Progenitor cell of endocrine pancreas (in vitro differentiated cells): ENCODE results near the gene FH. TPM values are rescaled to one million over a fixed set of nuclear protein-coding genes. Genes with fewer than 3 reads are reported as not detected.

Experiments used
- DNase-seq: peaks from one replicate; pipeline ENCODE4 v3.0.0; 2021; ENCODE audit warnings: low spot score; ENCODE audit not compliant: unreplicated experiment
- H3K27ac Mint-ChIP-seq: 2 replicates; pipeline ENCODE4 v1.8.0; 2021; ENCODE audit warnings: mild to moderate bottlenecking, moderate library complexity, mixed read lengths
- H3K27me3 Mint-ChIP-seq: 2 replicates; pipeline ENCODE4 v1.8.0; 2021; ENCODE audit warnings: mixed read lengths
- H3K36me3 Mint-ChIP-seq: 2 replicates; pipeline ENCODE4 v1.8.0; 2022; ENCODE audit warnings: mixed read lengths; ENCODE audit not compliant: insufficient read depth
- H3K4me1 Mint-ChIP-seq: 2 replicates; pipeline ENCODE4 v1.8.0; 2021; ENCODE audit warnings: low read depth, mixed read lengths
- H3K4me3 Mint-ChIP-seq: 2 replicates; pipeline ENCODE4 v1.8.0; 2021; ENCODE audit warnings: low read depth, mild to moderate bottlenecking, moderate library complexity, mixed read lengths
- H3K9me3 Mint-ChIP-seq: 2 replicates; pipeline ENCODE4 v1.8.0; 2021; ENCODE audit warnings: low read depth, mixed read lengths
- CTCF ChIP-seq: fragments of 200-600 bp; sonication (generic); IDR thresholded peaks from one replicate; pipeline ENCODE4 v1.5.0; 2021; ENCODE audit warnings: antibody characterized with exemption, mild to moderate bottlenecking; ENCODE audit not compliant: unreplicated experiment
- total RNA-seq: library from RNA; stranded (reverse); gene quantifications from 2 replicates; pipeline ENCODE4 v1.2.1, GENCODE V29; 2021

Gene FH
- total RNA-seq, 1 donor from 2014 or later, result 59.7 TPM

- no peak for TF ChIP-seq CTCF
- peaks cover 6% of the 10 kb centered on the region for H3K36me3 Mint-ChIP-seq
- peaks cover 15% of the 10 kb centered on the region for H3K4me1 Mint-ChIP-seq
- H3K4me3 Mint-ChIP-seq, result no peak overlapping the region
- no peaks in the 10 kb centered on the region for H3K9me3 Mint-ChIP-seq
- no peaks in the 10 kb centered on the region for H3K27me3 Mint-ChIP-seq
- DNase-seq, result no peak
- no peak overlapping the region for H3K27ac Mint-ChIP-seq
These were observed 518 bp upstream of the FH start for GRCh38 chr1:241520080-241520465.

DNA sequence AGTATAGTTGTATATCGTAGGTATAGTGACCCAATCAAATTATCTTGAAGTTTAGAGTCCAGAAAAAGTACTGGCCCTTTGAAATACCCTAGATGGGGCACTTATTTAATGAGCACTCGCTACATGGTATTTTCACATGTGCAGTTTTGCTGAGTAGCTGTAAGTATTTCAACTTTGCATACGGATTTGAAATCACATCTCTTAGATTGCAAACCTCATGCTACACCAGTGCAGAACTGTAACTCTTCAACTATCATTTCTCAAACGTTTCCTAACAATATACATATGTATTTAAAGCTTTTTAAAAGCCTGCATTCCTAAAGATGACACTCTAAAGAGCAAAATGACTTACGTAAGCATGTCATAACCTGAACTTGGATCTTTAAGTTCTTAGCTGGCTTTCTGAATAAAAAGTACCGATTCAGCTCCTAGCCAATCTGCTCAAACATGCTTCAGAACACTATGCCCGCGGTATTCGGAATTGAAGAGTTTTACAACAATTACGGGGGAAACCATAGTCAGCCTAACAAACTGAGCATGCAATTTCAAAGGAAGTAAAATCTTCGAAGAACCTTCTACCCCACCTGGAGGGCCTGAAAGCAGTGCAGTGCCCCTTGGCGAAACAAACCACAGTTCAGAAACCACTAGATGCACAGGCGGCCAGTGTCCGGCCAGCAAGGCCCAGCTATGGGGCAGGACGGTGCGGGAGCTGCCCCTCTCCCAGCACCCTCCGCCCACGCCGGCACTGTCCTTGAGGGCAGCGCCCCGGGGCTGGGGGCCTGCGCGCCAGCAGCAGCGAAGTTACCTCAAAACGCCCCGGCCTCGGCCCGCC is 863 bp downstream of the FH start:
- Mint-ChIP-seq H3K4me1 (peaks cover 22% of the 10 kb centered on the region), H3K36me3 (peaks cover 10% of the 10 kb centered on the region), H3K4me3 (no peak overlapping the region), H3K9me3 (no peaks in the 10 kb centered on the region), H3K27me3 (no peaks in the 10 kb centered on the region), H3K27ac (peak overlapping the region; percentile 83)
- TF ChIP-seq CTCF, result no peak
- DNase-seq, result no peak

DNA sequence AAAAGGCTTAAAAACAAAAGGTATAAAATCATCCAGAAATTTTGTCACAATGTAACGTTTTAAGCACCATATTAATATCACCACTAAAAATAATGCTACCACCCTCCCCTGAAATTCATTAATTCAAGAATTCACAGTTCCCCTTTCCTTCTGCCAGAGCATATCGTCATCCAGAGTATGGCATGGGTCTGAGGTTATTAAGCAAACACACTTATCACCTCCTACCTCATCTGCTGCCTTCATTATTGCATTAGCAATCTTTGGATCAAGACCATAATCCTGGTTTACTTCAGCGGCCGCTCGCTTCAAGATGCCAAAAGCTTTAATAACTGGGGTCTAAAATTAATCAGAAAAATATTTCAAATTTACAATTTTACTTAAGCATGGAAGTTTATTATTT is 6.2 kb downstream of the FH start:
- DNase-seq, result no peak
- H3K27ac Mint-ChIP-seq, result no peak overlapping the region
- peaks cover 10% of the 10 kb centered on the region for H3K36me3 Mint-ChIP-seq
- no peak for TF ChIP-seq CTCF
- no peak overlapping the region for H3K4me3 Mint-ChIP-seq
- no peaks in the 10 kb centered on the region for H3K27me3 Mint-ChIP-seq
- H3K9me3 Mint-ChIP-seq, result no peaks in the 10 kb centered on the region
- H3K4me1 Mint-ChIP-seq, result peaks cover 16% of the 10 kb centered on the region

GRCh38 chr1:241507189-241507863 is 12.2 kb downstream of the FH start:
- Mint-ChIP-seq H3K36me3 (peaks cover 6% of the 10 kb centered on the region), H3K4me1 (no peaks in the 10 kb centered on the region), H3K27me3 (no peaks in the 10 kb centered on the region), H3K27ac (no peak overlapping the region), H3K9me3 (no peaks in the 10 kb centered on the region), H3K4me3 (no peak overlapping the region)
- DNase-seq, result no peak
- TF ChIP-seq CTCF, result no peak

GRCh38 chr1:241503444-241503843 is 16.1 kb downstream of the FH start:
- H3K27ac Mint-ChIP-seq, result no peak overlapping the region
- H3K4me1 Mint-ChIP-seq, result no peaks in the 10 kb centered on the region
- no peak overlapping the region for H3K4me3 Mint-ChIP-seq
- H3K9me3 Mint-ChIP-seq, result no peaks in the 10 kb centered on the region
- peaks cover 16% of the 10 kb centered on the region for H3K36me3 Mint-ChIP-seq
- no peak for TF ChIP-seq CTCF
- DNase-seq, result no peak
- no peaks in the 10 kb centered on the region for H3K27me3 Mint-ChIP-seq
